GM21825 (cell line): ENCODE results near the gene EVA1A.

Source experiments
- ATAC-seq: cut with Tn5 transposase; IDR thresholded peaks from one replicate; pipeline ENCODE4 v1.9.1; 2021; ENCODE audit warnings: mild to moderate bottlenecking, moderate library complexity; ENCODE audit not compliant: unreplicated experiment

EVA1A gene

GRCh38 chr2:75592030-75592429, 31.3 kb upstream of the EVA1A start:
- no peak for ATAC-seq

GRCh38 chr2:75589391-75590105, 28.8 kb upstream of the EVA1A start:
- no peak for ATAC-seq

GRCh38 chr2:75587954-75588587, 27.3 kb upstream of the EVA1A start:
- no peak for ATAC-seq

GRCh38 chr2:75586971-75587370, 26.2 kb upstream of the EVA1A start:
- ATAC-seq = no peak

- no peak for ATAC-seq
Observed at GRCh38 chr2:75582840-75583239, 22.1 kb upstream of the EVA1A start.

- ATAC-seq = no peak
Observed at GRCh38 chr2:75580606-75581005, 19.9 kb upstream of the EVA1A start.

GRCh38 chr2:75580156-75580555, 19.4 kb upstream of the EVA1A start:
- no peak for ATAC-seq

- no peak for ATAC-seq
Observed at GRCh38 chr2:75579186-75579585, 18.4 kb upstream of the EVA1A start.

- ATAC-seq = no peak
Observed at GRCh38 chr2:75577280-75577679, 16.5 kb upstream of the EVA1A start.

- ATAC-seq = no peak
Observed at GRCh38 chr2:75574106-75574505, 13.4 kb upstream of the EVA1A start.

GRCh38 chr2:75573145-75573878, 12.6 kb upstream of the EVA1A start:
- no peak for ATAC-seq

- no peak for ATAC-seq
Observed at GRCh38 chr2:75571730-75572430, 11.1 kb upstream of the EVA1A start.

- ATAC-seq = no peak
Observed at GRCh38 chr2:75570948-75571729, 10.4 kb upstream of the EVA1A start.

GRCh38 chr2:75570024-75570947, 9.5 kb upstream of the EVA1A start:
- no peak for ATAC-seq

GRCh38 chr2:75569546-75569945, 8.8 kb upstream of the EVA1A start:
- ATAC-seq = no peak

- ATAC-seq = no peak
Observed at GRCh38 chr2:75568174-75568573, 7.4 kb upstream of the EVA1A start.

GRCh38 chr2:75565472-75566462, 5.0 kb upstream of the EVA1A start:
- no peak for ATAC-seq

- no peak for ATAC-seq
Observed at GRCh38 chr2:75564713-75565359, 4.1 kb upstream of the EVA1A start.
